SK-N-SH treated with all-trans-retinoic acid at 6 μM for 48 hours (cell line): ENCODE measurements around the gene TMEM250.

Source experiments
- ATAC-seq: fragments of 200-7000 bp; cut with Tn5 transposase; 3 replicates; pipeline ENCODE4 v1.9.1; 2020; ENCODE audit warnings: mild to moderate bottlenecking, moderate library complexity
- ARNTL ChIP-seq: fragments of 450-650 bp; formaldehyde crosslinking; IDR thresholded peaks from 2 replicates; pipeline ENCODE4 v1.5.0; 2020; ENCODE audit warnings: low read depth, mild to moderate bottlenecking, moderate library complexity, borderline replicate concordance
- BACH2 ChIP-seq: fragments of 250-450 bp; sonication (Bioruptor Pico); IDR thresholded peaks from 2 replicates; pipeline ENCODE4 v1.9.0; 2021; ENCODE audit warnings: mild to moderate bottlenecking, borderline replicate concordance
- CREB5 ChIP-seq: fragments of 250-450 bp; sonication (Bioruptor Pico); IDR thresholded peaks from 2 replicates; pipeline ENCODE4 v1.5.1; 2020; ENCODE audit warnings: low read depth, mild to moderate bottlenecking, moderate library complexity
- CSDC2 ChIP-seq: fragments of 250-450 bp; sonication (Bioruptor Pico); IDR thresholded peaks from 2 replicates; pipeline ENCODE4 v1.5.0; 2020; ENCODE audit warnings: mild to moderate bottlenecking, moderate library complexity
- CSRNP3 ChIP-seq: fragments of 250-450 bp; sonication (Bioruptor Pico); IDR thresholded peaks from 2 replicates; pipeline ENCODE4 v1.5.1; 2021; ENCODE audit warnings: mild to moderate bottlenecking, moderate library complexity
- GLIS3 ChIP-seq: fragments of 250-450 bp; sonication (Bioruptor Pico); IDR thresholded peaks from 2 replicates; pipeline ENCODE4 v1.5.0; 2020; ENCODE audit warnings: mild to moderate bottlenecking, moderate library complexity
- ISL1 ChIP-seq: fragments of 250-450 bp; sonication (Bioruptor Pico); IDR thresholded peaks from 2 replicates; pipeline ENCODE4 v2.1.2; 2022; ENCODE audit warnings: mild to moderate bottlenecking, moderate library complexity
- OSR1 ChIP-seq: fragments of 250-450 bp; sonication (Bioruptor Pico); IDR thresholded peaks from 2 replicates; pipeline ENCODE4 v1.8.0; 2022; ENCODE audit warnings: moderate library complexity, mild to moderate bottlenecking, inconsistent platforms
- PATZ1 ChIP-seq: fragments of 250-450 bp; sonication (Bioruptor Pico); IDR thresholded peaks from 2 replicates; pipeline ENCODE4 v1.8.0; 2020; ENCODE audit warnings: mild to moderate bottlenecking, moderate library complexity, borderline replicate concordance
- POU6F1 ChIP-seq: fragments of 250-450 bp; sonication (Bioruptor Pico); IDR thresholded peaks from 2 replicates; pipeline ENCODE4 v1.8.0; 2021; ENCODE audit warnings: low read depth, mild to moderate bottlenecking, moderate library complexity, borderline replicate concordance
- PPARA ChIP-seq: fragments of 250-450 bp; sonication (Bioruptor Pico); IDR thresholded peaks from 2 replicates; pipeline ENCODE4 v1.5.0; 2020; ENCODE audit warnings: mild to moderate bottlenecking, borderline replicate concordance
- RARB ChIP-seq: fragments of 250-450 bp; sonication (Bioruptor Pico); IDR thresholded peaks from 2 replicates; pipeline ENCODE4 v1.8.0; 2021; ENCODE audit warnings: mild to moderate bottlenecking, moderate library complexity
- SNAI2 ChIP-seq: fragments of 250-450 bp; sonication (Bioruptor Pico); IDR thresholded peaks from 2 replicates; pipeline ENCODE4 v1.5.0; 2020; ENCODE audit warnings: mild to moderate bottlenecking, moderate library complexity
- TCF4 ChIP-seq: fragments of 250-450 bp; sonication (Bioruptor Pico); IDR thresholded peaks from 2 replicates; pipeline ENCODE4 v1.8.0; 2021; ENCODE audit warnings: mild to moderate bottlenecking, moderate library complexity, borderline replicate concordance
- TOX ChIP-seq: fragments of 250-450 bp; sonication (Bioruptor Pico); IDR thresholded peaks from 2 replicates; pipeline ENCODE4 v1.8.0; 2021; ENCODE audit warnings: mild to moderate bottlenecking, moderate library complexity, borderline replicate concordance
- TSHZ2 ChIP-seq: fragments of 250-450 bp; sonication (Bioruptor Pico); IDR thresholded peaks from 2 replicates; pipeline ENCODE4 v1.5.0; 2020; ENCODE audit warnings: mild to moderate bottlenecking, moderate library complexity
- ZC3H10 ChIP-seq: fragments of 250-450 bp; sonication (Bioruptor Pico); IDR thresholded peaks from 2 replicates; pipeline ENCODE4 v1.5.1; 2021; ENCODE audit warnings: mild to moderate bottlenecking, moderate library complexity
- ZFP3 ChIP-seq: fragments of 250-450 bp; sonication (Bioruptor Pico); IDR thresholded peaks from 2 replicates; pipeline ENCODE4 v1.5.0; 2020; ENCODE audit warnings: mild to moderate bottlenecking, moderate library complexity
- ZNF70 ChIP-seq: fragments of 450-650 bp; formaldehyde crosslinking; IDR thresholded peaks from 2 replicates; pipeline ENCODE4 v1.5.0; 2020; ENCODE audit warnings: mild to moderate bottlenecking, moderate library complexity
- ZNF8 ChIP-seq: fragments of 450-650 bp; formaldehyde crosslinking; IDR thresholded peaks from 2 replicates; pipeline ENCODE4 v1.5.0; 2020; ENCODE audit warnings: mild to moderate bottlenecking, moderate library complexity

The TMEM250 gene

GRCh38 chr9:136081113-136081825 is 37.4 kb downstream of the TMEM250 start:
- TF ChIP-seq OSR1 (CRISPR knock-in tag) (no peak), ZC3H10 (no peak), CSRNP3 (no peak), CSDC2 (no peak), RARB (CRISPR knock-in tag) (no peak), CREB5 (no peak), SNAI2 (no peak), TCF4 (CRISPR knock-in tag) (no peak), ZNF8 (CRISPR knock-in tag) (no peak), ISL1 (CRISPR knock-in tag) (no peak), ZNF70 (CRISPR knock-in tag) (no peak), BACH2 (CRISPR knock-in tag) (no peak), TSHZ2 (CRISPR knock-in tag) (no peak)
- no peak for ATAC-seq

GRCh38 chr9:136080716-136081112 is 38.0 kb downstream of the TMEM250 start:
- TF ChIP-seq ZFP3 (no peak), OSR1 (CRISPR knock-in tag) (no peak), PATZ1 (no peak), ZNF70 (CRISPR knock-in tag) (no peak), TSHZ2 (CRISPR knock-in tag) (no peak), ZNF8 (CRISPR knock-in tag) (no peak), BACH2 (CRISPR knock-in tag) (no peak), ARNTL (CRISPR knock-in tag) (no peak), CSDC2 (no peak), TOX (CRISPR knock-in tag) (no peak), PPARA (CRISPR knock-in tag) (no peak)
- ATAC-seq: no peak

- ATAC-seq: peak; percentile 18; the same call in 2 of the 3 replicates
- TF ChIP-seq BACH2 (CRISPR knock-in tag): no peak
- no peak for TF ChIP-seq ZNF70 (CRISPR knock-in tag)
- no peak for TF ChIP-seq POU6F1
- no peak for TF ChIP-seq SNAI2
- no peak for TF ChIP-seq TSHZ2 (CRISPR knock-in tag)
- no peak for TF ChIP-seq ZNF8 (CRISPR knock-in tag)
- TF ChIP-seq GLIS3 (CRISPR knock-in tag): no peak
- no peak for TF ChIP-seq PATZ1
Measured at GRCh38 chr9:136079916-136080246, 38.8 kb downstream of the TMEM250 start.
